ENCODE data around the gene NUCB1. TPM values are rescaled to one million over a fixed set of nuclear protein-coding genes. Genes with fewer than 3 reads are reported as not detected.

The NUCB1 gene
- total and polyA plus RNA-seq, 9 of the 15 experiments (the other 6 are each of a cell fraction or from before 2014, with no cell fraction given) = 3.1 to 153 (median 71.7) TPM

GRCh38 chr19:48954595-48955307 lies 54.6 kb downstream of the NUCB1 start, which contains the start of gene BAX:
BAX (plus strand) TSS chr19:48954875; CDS start chr19:48954929, 54 bp downstream.
- Histone ChIP-seq H3K4me3 (peak within 1 kb of the TSS; percentile 79), H3K4me2 (ENCODE audit: insufficient read depth, low read length) (peak within 1 kb of the TSS; percentile 91), H4K20me1 (replicated peaks; ENCODE audit: control insufficient read depth, insufficient read depth, low read length) (no peaks in the 10 kb centered on the region), H3K27me3 (ENCODE audit: control insufficient read depth in 2 of 2, insufficient read depth in 2 of 2, low read length in 2 of 2) (no peaks in the 10 kb centered on the region), H3K27ac (ENCODE audit: extremely low read depth, low read depth, low read length) (peak within 1 kb of the TSS; percentile 77), H3K79me2 (ENCODE audit: control insufficient read depth, insufficient read depth, low read length) (peaks cover 15% of the 10 kb centered on the region), H3K36me3 (ENCODE audit: control insufficient read depth, insufficient read depth, low read length) (peaks cover 16% of the 10 kb centered on the region), H2AFZ (ENCODE audit: low read depth, low read length) (peak within 1 kb of the TSS; percentile 92), H3K9ac (ENCODE audit: insufficient read depth in 1 of 2, low read depth in 2 of 2, low read length in 2 of 2) (peak within 1 kb of the TSS; percentile 83 to 98), H3K9me3 (replicated peaks; ENCODE audit: control insufficient read depth, insufficient read depth, low read depth, low read length) (no peaks in the 10 kb centered on the region), H3K9me1 (ENCODE audit: control insufficient read depth, insufficient read depth, low read length) (no peaks in the 10 kb centered on the region), H3K4me1 (replicated peaks in 1 of 2; ENCODE audit: control insufficient read depth in 2 of 2, insufficient read depth in 2 of 2, low read length in 2 of 2) (peaks cover 31 to 38% of the 10 kb centered on the region in 2 experiments; a peak in 4 of 5 replicates)
- CTCF ChIA-PET (ENCODE audit: low intra/inter-chr PET ratio) = no interaction called here
- FAIRE-seq (peak; percentile 97), ATAC-seq (peak; percentile 92), DNase-seq (ENCODE audit: extremely low read depth in 1 of 4, low spot score in 3 of 4) (peak; percentile 95 to 100 (median 97))
- POLR2A ChIA-PET = interaction anchor here (0.6 to 3.6 kb wide), 11 partner anchors 9 to 323 kb away, joined by 3 to 48 read pairs (median 5); partner anchors contain the start of genes DHDH, FTL and PPP1R15A
- WGBS (ENCODE audit: insufficient coverage, low coverage, missing lambda C conversion rate) = 1% methylated on average over 45 of the region's 71 CpGs
- intact Hi-C loops (cut with micrococcal nuclease) (loop anchor here (2.0 kb wide), 1 partner anchor 22 kb away; the partner anchor contains the start of gene DHDH), in situ Hi-C loops (cut with MboI) (no loop called here)
- TSS peak; percentile 61 for BruUV-seq (replicated peaks)
- TF ChIP-seq MAZ (CRISPR knock-in tag; conservative IDR thresholded peaks at IDR 0.05 in 1 of 2, IDR thresholded peaks at IDR 0.05 in 1 of 2) = peak; percentile 79 to 91
- TF ChIP-seq THRB (CRISPR knock-in tag; conservative IDR thresholded peaks at IDR 0.05) = no peak
- TF ChIP-seq ETS1 (conservative IDR thresholded peaks at IDR 0.05; ENCODE audit: control insufficient read depth, low read depth, low read length) = peak; percentile 99
- TF ChIP-seq PRMT5 (CRISPR knock-in tag; IDR thresholded peaks at IDR 0.05) = no peak
- peak; percentile 69; the same call in 1 of the 2 replicates for TF ChIP-seq PHF8 (IDR thresholded peaks at IDR 0.05; ENCODE audit: borderline replicate concordance, low read length)
- TF ChIP-seq ATF7 (IDR thresholded peaks at IDR 0.05) = peak; percentile 90
- TF ChIP-seq, protein P1, sequence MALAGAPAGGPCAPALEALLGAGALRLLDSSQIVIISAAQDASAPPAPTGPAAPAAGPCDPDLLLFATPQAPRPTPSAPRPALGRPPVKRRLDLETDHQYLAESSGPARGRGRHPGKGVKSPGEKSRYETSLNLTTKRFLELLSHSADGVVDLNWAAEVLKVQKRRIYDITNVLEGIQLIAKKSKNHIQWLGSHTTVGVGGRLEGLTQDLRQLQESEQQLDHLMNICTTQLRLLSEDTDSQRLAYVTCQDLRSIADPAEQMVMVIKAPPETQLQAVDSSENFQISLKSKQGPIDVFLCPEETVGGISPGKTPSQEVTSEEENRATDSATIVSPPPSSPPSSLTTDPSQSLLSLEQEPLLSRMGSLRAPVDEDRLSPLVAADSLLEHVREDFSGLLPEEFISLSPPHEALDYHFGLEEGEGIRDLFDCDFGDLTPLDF (CRISPR knock-in tag; IDR thresholded peaks at IDR 0.05) = no peak
- TF ChIP-seq U2AF1 (optimal IDR thresholded peaks at IDR 0.05; ENCODE audit: low read depth, low read length) = no peak
- no peak for TF ChIP-seq SMAD2 (IDR thresholded peaks at IDR 0.05; ENCODE audit: low read depth, low read length)
- peak in 1 of 2 experiments; percentile 95; a peak in 2 of 4 replicates for TF ChIP-seq RCOR1 (IDR thresholded peaks at IDR 0.05; ENCODE audit: borderline replicate concordance in 1 of 2, low read depth in 2 of 2, low read length in 2 of 2)
- TF ChIP-seq PCBP1 (IDR thresholded peaks at IDR 0.05; ENCODE audit: low read depth, low read length, poor library complexity, severe bottlenecking) = peak; percentile 66
- TF ChIP-seq TBP (optimal IDR thresholded peaks at IDR 0.05; ENCODE audit: low read depth, low read length) = peak; percentile 62
- TF ChIP-seq NEUROD1 (IDR thresholded peaks at IDR 0.05; ENCODE audit: borderline replicate concordance, low read depth, low read length, partially characterized antibody) = peak; percentile 62
- TF ChIP-seq, protein P2, sequence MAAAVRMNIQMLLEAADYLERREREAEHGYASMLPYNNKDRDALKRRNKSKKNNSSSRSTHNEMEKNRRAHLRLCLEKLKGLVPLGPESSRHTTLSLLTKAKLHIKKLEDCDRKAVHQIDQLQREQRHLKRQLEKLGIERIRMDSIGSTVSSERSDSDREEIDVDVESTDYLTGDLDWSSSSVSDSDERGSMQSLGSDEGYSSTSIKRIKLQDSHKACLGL (CRISPR knock-in tag; IDR thresholded peaks at IDR 0.05; ENCODE audit: borderline replicate concordance, poor library complexity, severe bottlenecking) = peak; percentile 23
- TF ChIP-seq, protein P3, sequence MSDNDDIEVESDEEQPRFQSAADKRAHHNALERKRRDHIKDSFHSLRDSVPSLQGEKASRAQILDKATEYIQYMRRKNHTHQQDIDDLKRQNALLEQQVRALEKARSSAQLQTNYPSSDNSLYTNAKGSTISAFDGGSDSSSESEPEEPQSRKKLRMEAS (CRISPR knock-in tag; IDR thresholded peaks at IDR 0.05) = peak; percentile 96
